Measurements from ENCODE around the gene HMGCS2.
A peak's percentile ranks its signal among the peaks of the same experiment; 100 is the strongest.

DNA sequence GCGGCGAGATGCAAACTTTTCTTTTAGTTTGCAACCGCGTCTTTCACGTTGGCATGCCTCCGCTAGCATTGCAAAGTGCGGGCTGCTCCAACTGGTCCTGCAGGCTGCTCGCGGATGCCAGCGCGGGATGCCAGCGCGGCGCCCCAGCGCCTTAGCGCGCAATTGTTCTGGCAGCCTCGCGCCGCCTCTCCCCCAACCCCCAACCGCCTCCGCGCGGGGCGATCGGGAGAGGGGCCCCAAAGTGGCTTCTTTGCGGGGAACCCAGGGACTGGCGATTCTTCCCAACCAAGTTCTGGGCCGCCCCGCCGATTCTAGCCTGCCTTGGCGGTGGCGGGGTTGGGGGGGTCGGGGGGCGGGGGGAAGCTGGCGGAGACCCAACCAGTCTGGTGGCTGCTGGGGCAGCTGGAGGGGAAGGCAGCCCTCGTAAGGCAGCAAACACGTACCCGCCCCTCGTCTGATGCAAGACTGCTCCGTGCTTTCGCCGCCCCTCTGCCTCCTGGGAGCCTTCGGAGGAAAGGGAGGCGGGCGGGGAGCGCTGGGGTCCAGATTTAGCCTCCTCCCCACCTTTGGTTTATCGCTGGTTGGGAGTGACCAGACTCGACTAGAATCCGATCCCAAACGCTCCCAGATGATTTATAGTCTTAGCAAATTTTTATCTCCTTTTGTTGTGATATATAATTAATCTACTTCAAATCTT is 56.2 kb downstream of the HMGCS2 start:
- TF ChIP-seq POLR2A (IDR thresholded peaks at IDR 0.05) (peak in 1 of 2 donors; percentile 31), EP300 (IDR thresholded peaks at IDR 0.05) (peak in 1 of 2 donors; percentile 58)
- TF ChIP-seq, protein P1, sequence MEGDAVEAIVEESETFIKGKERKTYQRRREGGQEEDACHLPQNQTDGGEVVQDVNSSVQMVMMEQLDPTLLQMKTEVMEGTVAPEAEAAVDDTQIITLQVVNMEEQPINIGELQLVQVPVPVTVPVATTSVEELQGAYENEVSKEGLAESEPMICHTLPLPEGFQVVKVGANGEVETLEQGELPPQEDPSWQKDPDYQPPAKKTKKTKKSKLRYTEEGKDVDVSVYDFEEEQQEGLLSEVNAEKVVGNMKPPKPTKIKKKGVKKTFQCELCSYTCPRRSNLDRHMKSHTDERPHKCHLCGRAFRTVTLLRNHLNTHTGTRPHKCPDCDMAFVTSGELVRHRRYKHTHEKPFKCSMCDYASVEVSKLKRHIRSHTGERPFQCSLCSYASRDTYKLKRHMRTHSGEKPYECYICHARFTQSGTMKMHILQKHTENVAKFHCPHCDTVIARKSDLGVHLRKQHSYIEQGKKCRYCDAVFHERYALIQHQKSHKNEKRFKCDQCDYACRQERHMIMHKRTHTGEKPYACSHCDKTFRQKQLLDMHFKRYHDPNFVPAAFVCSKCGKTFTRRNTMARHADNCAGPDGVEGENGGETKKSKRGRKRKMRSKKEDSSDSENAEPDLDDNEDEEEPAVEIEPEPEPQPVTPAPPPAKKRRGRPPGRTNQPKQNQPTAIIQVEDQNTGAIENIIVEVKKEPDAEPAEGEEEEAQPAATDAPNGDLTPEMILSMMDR (IDR thresholded peaks at IDR 0.05), result no peak

Data from tibial nerve (tissue), 4 donors.